BJ (cell line): ENCODE data around the gene PRSS38. TPM values are rescaled to one million over a fixed set of nuclear protein-coding genes. Genes with fewer than 3 reads are reported as not detected.

Source experiments
- CTCF ChIA-PET: fragments of 350-600 bp; formaldehyde crosslinking; extraction: SDS; loops from one replicate; lab custom pipeline; 2021; ENCODE audit warnings: antibody characterized with exemption, inconsistent platforms; lab: Yijun Ruan, JAX
- POLR2A ChIA-PET: fragments of 300-600 bp; sonication (Branson Sonifier 250); formaldehyde crosslinking; extraction: SDS; loops from one replicate; lab custom pipeline; 2021; ENCODE audit warnings: antibody characterized with exemption; lab: Charles Lee
- DNase-seq: peaks from one replicate; pipeline ENCODE4 v3.0.0-alpha.2; 2011; ENCODE audit warnings: low read depth
- H3K27me3 ChIP-seq: 2 replicates; pipeline ENCODE4 v1.6.0; 2011; ENCODE audit warnings: low read length; ENCODE audit not compliant: control insufficient read depth, insufficient read depth
- H3K36me3 ChIP-seq: 2 replicates; pipeline ENCODE4 v1.5.1; 2011; ENCODE audit warnings: low read length; ENCODE audit not compliant: control insufficient read depth, insufficient read depth
- H3K4me3 ChIP-seq: 2 replicates; pipeline ENCODE4 v1.5.1; 2011; ENCODE audit warnings: low read depth, mild to moderate bottlenecking, control low read depth, low read length
- CTCF ChIP-seq: IDR thresholded peaks from 2 replicates; pipeline ENCODE4 v1.5.1; 2011; ENCODE audit warnings: low read depth, mild to moderate bottlenecking, control low read depth, inconsistent platforms, low read length, moderate library complexity; ENCODE audit not compliant: insufficient read depth
- polyA plus RNA-seq: library from polyadenylated mRNA; depleted of rRNA; stranded (reverse); fragments of >200 nt; gene quantifications from 2 replicates; pipeline ENCODE4 v1.2.3, GENCODE V29; 2011

The PRSS38 gene
- polyA plus RNA-seq, 1 experiment = not detected

DNA sequence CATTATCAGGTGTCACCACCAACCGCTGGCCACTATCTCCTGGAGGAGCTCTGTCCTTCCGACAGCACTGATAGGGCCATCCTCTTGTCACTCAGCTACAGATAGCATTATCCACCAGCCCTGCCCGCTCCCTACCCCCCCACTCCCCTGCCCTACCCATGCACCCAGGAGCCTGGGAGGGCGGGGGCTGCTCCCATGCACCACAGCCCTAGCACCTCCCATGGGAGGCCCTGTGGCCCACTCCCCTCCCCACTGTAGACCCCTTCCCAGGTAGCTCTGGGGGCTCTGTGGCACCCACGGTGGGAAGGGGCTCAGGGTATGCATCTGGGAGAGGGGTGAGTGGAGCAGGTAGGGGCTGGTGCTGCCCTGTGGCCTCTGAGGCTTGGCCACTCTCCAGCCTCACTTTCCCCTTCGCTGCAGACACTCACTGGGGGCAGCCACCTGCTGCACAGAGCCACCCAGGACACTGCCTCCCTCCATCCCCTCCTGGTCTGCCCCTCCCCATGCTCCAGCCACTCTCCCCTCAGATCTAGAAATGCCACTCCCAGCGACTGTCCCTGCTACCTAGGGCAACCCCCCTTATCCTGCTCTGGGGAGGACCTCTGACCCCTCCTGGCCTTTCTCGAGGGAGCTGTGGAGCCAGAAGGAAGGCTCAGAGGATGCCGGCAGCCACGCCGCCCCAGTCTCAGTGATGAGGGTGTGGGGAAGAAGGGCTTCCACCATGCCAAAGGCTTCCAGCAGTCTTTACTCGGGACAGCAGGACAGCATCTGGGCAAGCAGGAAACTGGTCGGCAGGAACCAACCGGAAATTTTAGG, 73.8 kb downstream of the PRSS38 start:
- ChIA-PET CTCF (interaction anchor here (1.3 kb wide), 1 partner anchor 16 kb away, joined by 4 read pairs; no protein-coding TSS in a partner anchor), POLR2A (no interaction called here)
- Histone ChIP-seq H3K27me3 (no peaks in the 10 kb centered on the region; the same call in 1 of the 2 replicates), H3K36me3 (no peaks in the 10 kb centered on the region), H3K4me3 (no peak overlapping the region)
- no peak for DNase-seq
- no peak for TF ChIP-seq CTCF

DNA sequence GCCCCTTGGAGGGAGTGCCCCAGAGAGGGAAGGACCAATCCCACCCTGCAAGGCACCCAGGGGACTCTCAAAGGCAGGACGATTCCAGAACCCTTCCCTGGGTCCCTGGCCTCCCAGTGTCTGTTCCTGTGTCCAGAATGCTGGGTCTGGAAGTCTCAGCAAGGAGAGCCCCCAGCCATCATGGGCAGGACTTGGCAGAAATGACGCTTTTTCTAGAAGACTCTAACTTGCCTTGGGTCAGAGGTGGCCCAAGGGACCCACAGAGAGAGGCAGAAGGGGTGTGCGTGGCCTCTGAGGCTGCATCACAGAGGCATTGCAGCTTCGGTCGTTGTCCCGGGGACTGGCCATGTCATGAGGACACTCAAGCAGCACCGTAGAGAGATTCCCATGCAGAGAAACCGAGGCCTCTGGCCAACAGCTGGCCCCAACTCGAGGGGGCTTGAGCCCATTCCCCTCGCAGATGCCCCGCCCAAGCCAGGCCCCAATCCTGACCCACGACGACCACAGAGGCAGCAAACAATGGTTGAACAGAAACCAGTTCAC, 74.5 kb downstream of the PRSS38 start:
- POLR2A ChIA-PET = no interaction called here
- CTCF ChIA-PET = no interaction called here
- no peak overlapping the region for H3K4me3 ChIP-seq

GRCh38 chr1:227890451-227891222, 75.2 kb downstream of the PRSS38 start:
- CTCF ChIA-PET = no interaction called here
- Histone ChIP-seq H3K36me3 (no peaks in the 10 kb centered on the region), H3K4me3 (no peak overlapping the region), H3K27me3 (no peaks in the 10 kb centered on the region; the same call in 1 of the 2 replicates)
- POLR2A ChIA-PET = no interaction called here
- DNase-seq = no peak
- TF ChIP-seq CTCF = no peak

More for the DNA sequence above, 74.5 kb downstream of the PRSS38 start:
- Histone ChIP-seq H3K27me3 (no peaks in the 10 kb centered on the region; the same call in 1 of the 2 replicates), H3K36me3 (no peaks in the 10 kb centered on the region)
- DNase-seq = no peak
- no peak for TF ChIP-seq CTCF

DNA sequence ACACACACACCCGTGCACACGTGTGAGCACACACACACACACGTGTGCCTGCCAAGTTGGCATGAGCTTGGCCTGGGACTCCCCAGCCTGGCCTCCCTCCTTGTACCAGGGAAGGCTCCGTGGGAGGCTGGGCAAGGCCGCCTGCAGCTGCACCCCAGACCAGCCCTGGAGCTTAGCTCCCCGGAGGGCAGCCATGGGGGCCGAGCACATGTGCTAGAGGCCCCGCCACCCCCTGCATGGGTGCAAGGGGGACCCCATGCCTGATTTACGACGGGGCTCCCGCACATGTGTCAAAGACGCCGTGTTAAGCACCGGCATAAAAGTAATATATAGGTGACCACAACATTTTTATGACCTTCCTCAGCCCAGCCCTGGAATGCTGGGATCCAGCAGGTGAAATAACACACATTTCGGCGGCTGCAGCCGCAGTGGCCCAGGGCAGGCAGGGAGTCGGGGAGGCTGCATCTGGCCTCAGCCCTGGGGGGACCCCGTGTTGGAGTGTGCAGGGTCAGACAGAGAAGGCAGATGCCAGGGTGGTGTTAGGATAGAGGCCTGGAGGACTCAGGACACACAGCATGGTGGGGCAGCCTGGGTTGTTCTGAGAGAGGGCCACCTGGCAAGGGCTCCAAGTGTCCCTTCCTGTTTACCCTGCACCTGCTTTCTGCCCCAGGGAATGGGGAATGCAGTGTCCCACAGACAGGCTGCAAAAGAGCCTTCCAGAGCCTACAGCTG, 75.9 kb downstream of the PRSS38 start:
- Histone ChIP-seq H3K4me3 (no peak overlapping the region), H3K27me3 (no peaks in the 10 kb centered on the region; the same call in 1 of the 2 replicates), H3K36me3 (no peaks in the 10 kb centered on the region)
- ChIA-PET CTCF (interaction anchor here (1.1 kb wide), 1 partner anchor 128 kb away, joined by 3 read pairs; no protein-coding TSS in a partner anchor), POLR2A (no interaction called here)
- TF ChIP-seq CTCF = no peak
- no peak for DNase-seq
